MM.1S (cell line): ENCODE results near the gene PTPDC1.
A peak's percentile ranks its signal among the peaks of the same experiment; 100 is the strongest.

Experiments
- DNase-seq: peaks from one replicate; pipeline ENCODE4 v3.0.0-alpha.2; 2015
- H2AFZ ChIP-seq: fragments of 300-600 bp; sonication (generic); 2 replicates; pipeline ENCODE4 v1.6.0; 2016; ENCODE audit warnings: antibody characterized with exemption, low read length
- H3F3A ChIP-seq: fragments of 300-600 bp; sonication (generic); 2 replicates; pipeline ENCODE4 v1.6.1; 2016; ENCODE audit warnings: mild to moderate bottlenecking, antibody characterized with exemption, low read length, moderate library complexity, mixed read lengths; ENCODE audit not compliant: insufficient read depth
- H3K27ac ChIP-seq: fragments of 300-600 bp; sonication (generic); 2 replicates; pipeline ENCODE4 v1.5.1; 2016; ENCODE audit warnings: mild to moderate bottlenecking, low read length
- H3K27me3 ChIP-seq: fragments of 300-600 bp; sonication (generic); replicated peaks from 2 replicates; pipeline ENCODE4 v1.6.0; 2016; ENCODE audit warnings: low read length; ENCODE audit not compliant: insufficient read depth
- H3K36me3 ChIP-seq: fragments of 300-600 bp; sonication (generic); replicated peaks from 2 replicates; pipeline ENCODE4 v1.6.1; 2016; ENCODE audit warnings: mild to moderate bottlenecking, low read length, mixed read lengths; ENCODE audit not compliant: insufficient read depth
- H3K4me1 ChIP-seq: fragments of 300-600 bp; sonication (generic); 2 replicates; pipeline ENCODE4 v1.6.1; 2016; ENCODE audit warnings: low read length, mixed read lengths
- H3K4me2 ChIP-seq: fragments of 300-600 bp; sonication (generic); 2 replicates; pipeline ENCODE4 v1.6.0; 2016; ENCODE audit warnings: low read depth, low read length
- H3K4me3 ChIP-seq: fragments of 300-600 bp; sonication (generic); 2 replicates; pipeline ENCODE4 v1.5.1; 2016; ENCODE audit warnings: low read length, mixed read lengths
- H3K79me2 ChIP-seq: fragments of 300-600 bp; sonication (generic); 2 replicates; pipeline ENCODE4 v1.6.1; 2016; ENCODE audit warnings: mixed run types, low read length, mixed read lengths
- H3K9ac ChIP-seq: fragments of 300-600 bp; sonication (generic); 2 replicates; pipeline ENCODE4 v1.6.1; 2016; ENCODE audit warnings: low read length, mixed read lengths
- H3K9me2 ChIP-seq: fragments of 300-600 bp; sonication (generic); replicated peaks from 2 replicates; pipeline ENCODE4 v1.6.1; 2016; ENCODE audit warnings: mild to moderate bottlenecking, low read length, mixed read lengths; ENCODE audit not compliant: insufficient read depth
- H3K9me3 ChIP-seq: fragments of 300-600 bp; sonication (generic); replicated peaks from 2 replicates; pipeline ENCODE4 v1.6.1; 2016; ENCODE audit warnings: mild to moderate bottlenecking, low read length, mixed read lengths; ENCODE audit not compliant: insufficient read depth
- H4K20me1 ChIP-seq: fragments of 300-600 bp; sonication (generic); 2 replicates; pipeline ENCODE4 v1.6.1; 2016; ENCODE audit warnings: mild to moderate bottlenecking, low read length, moderate library complexity, mixed read lengths; ENCODE audit not compliant: insufficient read depth
- CTCF ChIP-seq: fragments of 300-600 bp; sonication (generic); IDR thresholded peaks from 2 replicates; pipeline ENCODE4 v1.5.1; 2016; ENCODE audit warnings: antibody characterized with exemption, low read length, mixed read lengths
- EZH2 ChIP-seq: fragments of 300-600 bp; sonication (generic); optimal IDR thresholded peaks from 2 replicates; pipeline ENCODE3; 2017; ENCODE audit warnings: low read depth, mild to moderate bottlenecking, antibody characterized with exemption, low read length, mixed read lengths
- EZH2phosphoT487 ChIP-seq: fragments of 300-600 bp; sonication (generic); IDR thresholded peaks from 2 replicates; pipeline ENCODE4 v1.6.1; 2018; ENCODE audit warnings: antibody characterized with exemption, low read length

Gene PTPDC1

GRCh38 chr9:94057918-94058317 is 26.3 kb upstream of the PTPDC1 start:
- no peaks in the 10 kb centered on the region for H3K79me2 ChIP-seq
- H3K27me3 ChIP-seq, result no peaks in the 10 kb centered on the region
- H3K4me2 ChIP-seq, result no peak overlapping the region
- no peak overlapping the region for H3K9ac ChIP-seq
- no peak for DNase-seq
- H3K4me1 ChIP-seq, result no peaks in the 10 kb centered on the region
- TF ChIP-seq EZH2 (no peak), EZH2phosphoT487 (no peak), CTCF (no peak)
- H3K4me3 ChIP-seq, result no peak overlapping the region
- no peak overlapping the region for H3K27ac ChIP-seq
- no peaks in the 10 kb centered on the region for H3K9me3 ChIP-seq
- H3K36me3 ChIP-seq, result no peaks in the 10 kb centered on the region
- no peaks in the 10 kb centered on the region for H3K9me2 ChIP-seq
- H3F3A ChIP-seq, result no peaks in the 10 kb centered on the region
- no peaks in the 10 kb centered on the region for H4K20me1 ChIP-seq
- no peak overlapping the region for H2AFZ ChIP-seq

- Histone ChIP-seq H3K9me3 (no peaks in the 10 kb centered on the region), H3K9ac (no peak overlapping the region), H3K27ac (no peak overlapping the region), H3F3A (no peaks in the 10 kb centered on the region), H3K4me3 (no peak overlapping the region), H3K36me3 (no peaks in the 10 kb centered on the region), H3K9me2 (no peaks in the 10 kb centered on the region), H3K4me2 (no peak overlapping the region), H2AFZ (no peak overlapping the region), H3K27me3 (no peaks in the 10 kb centered on the region), H3K79me2 (no peaks in the 10 kb centered on the region), H4K20me1 (no peaks in the 10 kb centered on the region), H3K4me1 (no peaks in the 10 kb centered on the region)
- TF ChIP-seq EZH2phosphoT487, result no peak
- no peak for TF ChIP-seq EZH2
- TF ChIP-seq CTCF, result no peak
- no peak for DNase-seq
Measured at GRCh38 chr9:94061864-94062263, 22.4 kb upstream of the PTPDC1 start.

- H2AFZ ChIP-seq, result no peak overlapping the region
- H3K27me3 ChIP-seq, result no peaks in the 10 kb centered on the region
- H3K9me2 ChIP-seq, result no peaks in the 10 kb centered on the region
- H3K9me3 ChIP-seq, result no peaks in the 10 kb centered on the region
- no peaks in the 10 kb centered on the region for H4K20me1 ChIP-seq
- no peak overlapping the region for H3K4me2 ChIP-seq
- H3K9ac ChIP-seq, result no peak overlapping the region
- H3F3A ChIP-seq, result no peaks in the 10 kb centered on the region
- H3K4me1 ChIP-seq, result no peaks in the 10 kb centered on the region
- peak; percentile 85 for TF ChIP-seq CTCF
- TF ChIP-seq EZH2phosphoT487, result no peak
- TF ChIP-seq EZH2, result no peak
- no peak overlapping the region for H3K27ac ChIP-seq
- no peaks in the 10 kb centered on the region for H3K79me2 ChIP-seq
- DNase-seq, result peak; percentile 72
- H3K4me3 ChIP-seq, result no peak overlapping the region
- H3K36me3 ChIP-seq, result no peaks in the 10 kb centered on the region
Measured at GRCh38 chr9:94065535-94065961, 18.7 kb upstream of the PTPDC1 start.
